H1 (cell line): ENCODE measurements around the gene KRT78. TPM values are rescaled to one million over a fixed set of nuclear protein-coding genes. Genes with fewer than 3 reads are reported as not detected.

Source experiments
- CTCF ChIA-PET: fragments of 300-600 bp; sonication (Branson Sonifier 250); formaldehyde crosslinking; loops from one replicate; lab custom pipeline; 2021; ENCODE audit not compliant: partially characterized antibody; lab: Charles Lee
- POLR2A ChIA-PET: fragments of 300-600 bp; sonication (Branson Sonifier 250); formaldehyde crosslinking; loops from one replicate; lab custom pipeline; 2021; ENCODE audit warnings: inconsistent platforms; ENCODE audit not compliant: partially characterized antibody; lab: Charles Lee
- DNase-seq, 2 experiments: peaks; one replicate each; pipeline versions ENCODE4 v3.0.0 to v3.0.0-alpha.2; 2010 to 2022; ENCODE audit warnings: low spot score in 2 of 2, low read depth in 1 of 2, mixed read lengths in 1 of 2
- FAIRE-seq: peaks from 2 replicates; lab custom pipeline; 2011; peaks lifted over from hg19 to GRCh38; lab: Jason Lieb, UNC
- H2AFZ ChIP-seq: 2 replicates; pipeline ENCODE4 v1.8.1; 2012; ENCODE audit warnings: low read length, inconsistent platforms
- H2AK5ac ChIP-seq: 2 replicates; pipeline ENCODE4 v1.6.1; 2013; ENCODE audit warnings: low read depth, low read length
- H2BK120ac ChIP-seq: replicated peaks from 2 replicates; pipeline ENCODE3; 2013; ENCODE audit warnings: low read depth, low read length, inconsistent platforms
- H2BK12ac ChIP-seq: 2 replicates; pipeline ENCODE4 v1.6.1; 2013; ENCODE audit warnings: low read depth, low read length
- H2BK15ac ChIP-seq: 2 replicates; pipeline ENCODE4 v1.6.1; 2013; ENCODE audit warnings: low read length
- H2BK20ac ChIP-seq: 2 replicates; pipeline ENCODE4 v1.6.1; 2013; ENCODE audit warnings: low read length
- H2BK5ac ChIP-seq: 2 replicates; pipeline ENCODE4 v1.6.1; 2013; ENCODE audit warnings: low read depth, low read length
- H3K14ac ChIP-seq: 2 replicates; pipeline ENCODE4 v1.6.1; 2013; ENCODE audit warnings: inconsistent platforms; ENCODE audit not compliant: insufficient read length
- H3K18ac ChIP-seq: 2 replicates; pipeline ENCODE4 v1.6.1; 2013; ENCODE audit warnings: low read length; ENCODE audit errors: extremely low read depth
- H3K23ac ChIP-seq: 2 replicates; pipeline ENCODE4 v1.6.1; 2013; ENCODE audit warnings: inconsistent platforms; ENCODE audit not compliant: insufficient read length
- H3K23me2 ChIP-seq: 2 replicates; pipeline ENCODE4 v1.6.1; 2013; ENCODE audit warnings: low read depth, low read length
- H3K27ac ChIP-seq: 2 replicates; pipeline ENCODE4 v1.6.1; 2011; ENCODE audit warnings: low read depth, low read length, inconsistent platforms
- H3K27me3 ChIP-seq, 4 experiments: replicated peaks in 1 of 4; 1 replicate in 1 of 4; 2 replicates in 3 of 4; pipeline versions ENCODE4 v1.6.1 to v1.8.1; 2011 to 2013; ENCODE audit warnings: low read length in 3 of 4, mild to moderate bottlenecking in 3 of 4, inconsistent platforms in 2 of 4, mixed read lengths in 2 of 4, moderate library complexity in 1 of 4; ENCODE audit not compliant: control insufficient read depth in 3 of 4, insufficient read depth in 3 of 4; ENCODE audit errors: extremely low read depth in 1 of 4
- H3K36me3 ChIP-seq, 4 experiments: 2 replicates each; pipeline versions ENCODE4 v1.6.1 to v1.8.1; 2011 to 2013; ENCODE audit warnings: mild to moderate bottlenecking in 4 of 4, low read length in 3 of 4, moderate library complexity in 2 of 4, control low read depth in 1 of 4, inconsistent platforms in 1 of 4; ENCODE audit not compliant: insufficient read depth in 4 of 4, control insufficient read depth in 2 of 4
- H3K4ac ChIP-seq: replicated peaks from 2 replicates; pipeline ENCODE3; 2013; ENCODE audit warnings: low read length, low read depth, mixed read lengths, inconsistent platforms; ENCODE audit not compliant: insufficient read length
- H3K4me1 ChIP-seq, 4 experiments: replicated peaks in 1 of 4; 1 replicate in 1 of 4; 2 replicates in 3 of 4; pipeline versions ENCODE4 v1.6.1 to v1.8.1; 2011 to 2013; ENCODE audit warnings: low read length in 3 of 4, inconsistent platforms in 2 of 4, mixed read lengths in 1 of 4; ENCODE audit not compliant: insufficient read depth in 4 of 4, control insufficient read depth in 3 of 4
- H3K4me2 ChIP-seq, 2 experiments: 2 replicates each; pipeline versions ENCODE4 v1.6.1 to v1.8.1; 2011 to 2013; ENCODE audit warnings: low read depth in 2 of 2, low read length in 2 of 2, control low read depth in 1 of 2, inconsistent platforms in 1 of 2, mild to moderate bottlenecking in 1 of 2; ENCODE audit not compliant: insufficient read depth in 1 of 2
- H3K4me3 ChIP-seq, 4 experiments: fragments of 200-600, 300-600 bp in 1 of 4; sonication (generic), shearing (Covaris generic), sonication (Bioruptor Twin) in 1 of 4; 2 replicates each; pipeline versions ENCODE4 v1.5.1 to v1.8.1; 2011 to 2016; ENCODE audit warnings: low read length in 4 of 4, low read depth in 3 of 4, control low read depth in 2 of 4, inconsistent platforms in 2 of 4, mild to moderate bottlenecking in 2 of 4, mixed read lengths in 1 of 4, moderate library complexity in 1 of 4; ENCODE audit not compliant: insufficient read depth in 2 of 4; ENCODE audit errors: extremely low read depth in 1 of 4
- H3K56ac ChIP-seq: replicated peaks from 2 replicates; pipeline ENCODE3; 2013; ENCODE audit warnings: low read depth, mild to moderate bottlenecking, mixed read lengths, low read length, inconsistent platforms; ENCODE audit not compliant: insufficient read length
- H3K79me1 ChIP-seq: 2 replicates; pipeline ENCODE4 v1.6.1; 2013; ENCODE audit warnings: low read depth, low read length, control low read depth
- H3K79me2 ChIP-seq, 2 experiments: 2 replicates each; pipeline versions ENCODE4 v1.6.1 to v1.8.1; 2012 to 2013; ENCODE audit warnings: low read length in 2 of 2, mild to moderate bottlenecking in 2 of 2, inconsistent platforms in 1 of 2; ENCODE audit not compliant: insufficient read depth in 2 of 2, control insufficient read depth in 1 of 2
- H3K9ac ChIP-seq, 4 experiments: replicated peaks in 1 of 4; 1 replicate in 1 of 4; 2 replicates in 3 of 4; pipeline versions ENCODE4 v1.6.1 to v1.8.1; 2011 to 2013; ENCODE audit warnings: low read depth in 3 of 4, low read length in 3 of 4, control low read depth in 2 of 4, mild to moderate bottlenecking in 2 of 4, moderate library complexity in 2 of 4, inconsistent platforms in 1 of 4; ENCODE audit errors: extremely low read depth in 1 of 4
- H3K9me3 ChIP-seq, 2 experiments: 2 replicates each; pipeline versions ENCODE4 v1.6.1 to v1.8.1; 2012 to 2013; ENCODE audit warnings: mild to moderate bottlenecking in 2 of 2, moderate library complexity in 2 of 2, control low read depth in 1 of 2, inconsistent platforms in 1 of 2, low read depth in 1 of 2, low read length in 1 of 2, mixed read lengths in 1 of 2; ENCODE audit not compliant: insufficient read depth in 2 of 2
- H4K20me1 ChIP-seq, 2 experiments: replicated peaks in 1 of 2; 2 replicates each; pipeline versions ENCODE3 to v1.8.1; 2011 to 2013; ENCODE audit warnings: inconsistent platforms in 2 of 2, low read length in 2 of 2, mild to moderate bottlenecking in 1 of 2; ENCODE audit not compliant: insufficient read depth in 2 of 2, control insufficient read depth in 1 of 2
- H4K5ac ChIP-seq: 2 replicates; pipeline ENCODE4 v1.6.1; 2013; ENCODE audit warnings: low read length, low read depth, mixed read lengths, inconsistent platforms; ENCODE audit not compliant: insufficient read length
- H4K8ac ChIP-seq: 2 replicates; pipeline ENCODE4 v1.8.0; 2013; ENCODE audit warnings: mild to moderate bottlenecking, moderate library complexity, low read length, inconsistent platforms; ENCODE audit not compliant: insufficient read depth; ENCODE audit errors: extremely low read depth
- H4K91ac ChIP-seq: replicated peaks from 2 replicates; pipeline ENCODE3; 2013; ENCODE audit warnings: low read length, mixed read lengths, inconsistent platforms; ENCODE audit not compliant: insufficient read length
- E2F6 ChIP-seq: IDR thresholded peaks from 2 replicates; pipeline ENCODE4 v1.6.1; 2012; ENCODE audit warnings: inconsistent platforms
- RAD21 ChIP-seq, 2 experiments: IDR thresholded peaks in 1 of 2; conservative IDR thresholded peaks in 1 of 2; 2 replicates each; pipeline ENCODE4 v1.6.1; 2011; ENCODE audit warnings: low read depth in 2 of 2, low read length in 2 of 2, improper control_type of control experiment in 1 of 2, inconsistent platforms in 1 of 2, mild to moderate bottlenecking in 1 of 2, moderate library complexity in 1 of 2
- ZNF274 ChIP-seq: IDR thresholded peaks from 2 replicates; pipeline ENCODE4 v1.7.0; 2012; ENCODE audit warnings: low read length, borderline replicate concordance; ENCODE audit errors: extremely low read depth
- WGBS, 2 experiments: shearing (Covaris generic) in 1 of 2; methylation state at CpG; one replicate each; pipeline versions ENCODE4 v1.1.6 to v1.1.7; 2013 to 2015; ENCODE audit warnings: low lambda C conversion rate in 2 of 2, mixed read lengths in 2 of 2, inconsistent platforms in 1 of 2, low coverage in 1 of 2, missing lambda C conversion rate in 1 of 2; ENCODE audit not compliant: insufficient replicate concordance in 2 of 2, insufficient coverage in 1 of 2, insufficient read length in 1 of 2; ENCODE audit errors: extremely low coverage in 1 of 2, missing lambda C conversion rate in 1 of 2; 5-methylcytosine and 5-hydroxymethylcytosine counted together
- polyA plus RNA-seq, 7 experiments: library from polyadenylated mRNA; depleted of rRNA in 3 of 7; stranded (reverse) in 5 of 7; unstranded in 2 of 7; fragments of >200 nt in 5 of 7; fragments of 200-250 nt in 2 of 7; gene quantifications; 1 replicate in 5 of 7; 2 replicates in 1 of 7; 4 replicates in 1 of 7; pipeline versions ENCODE4 v1.2.1 to v1.2.3, GENCODE V29; 2011 to 2013; ENCODE audit warnings: missing spikeins in 2 of 7, mixed read lengths in 2 of 7
- total RNA-seq: library from RNA; stranded (reverse); fragmentation: NEBNext Ultra II Directional; extraction: Animal tissue kit (Norgen Biotek cat#: 25700); gene quantifications from 2 replicates; pipeline ENCODE4 v1.2.1, GENCODE V29; 2021

Gene KRT78
- total and polyA plus RNA-seq, 2 of the 8 experiments (the other 6 are each of a cell fraction or from before 2014, with no cell fraction given) = not detected

GRCh38 chr12:52861511-52861910, 12.7 kb upstream of the KRT78 start:
- no peak overlapping the region for H3K18ac ChIP-seq
- no peak overlapping the region for H4K91ac ChIP-seq
- H2BK12ac ChIP-seq = no peak overlapping the region
- H2BK5ac ChIP-seq = no peak overlapping the region
- no peak overlapping the region for H4K5ac ChIP-seq
- FAIRE-seq (no peak), DNase-seq (no peak)
- H3K14ac ChIP-seq = no peak overlapping the region
- H3K4ac ChIP-seq = no peak overlapping the region
- H4K20me1 ChIP-seq = no peaks in the 10 kb centered on the region
- no peak overlapping the region for H3K4me2 ChIP-seq
- H3K36me3 ChIP-seq = no peaks in the 10 kb centered on the region
- H3K9me3 ChIP-seq = no peaks in the 10 kb centered on the region
- no peak overlapping the region for H2BK120ac ChIP-seq
- no peak overlapping the region for H3K4me3 ChIP-seq
- no peaks in the 10 kb centered on the region for H3K27me3 ChIP-seq
- H2BK20ac ChIP-seq = no peak overlapping the region
- H3K56ac ChIP-seq = no peak overlapping the region
- H4K8ac ChIP-seq = no peak overlapping the region
- ChIA-PET CTCF (interaction anchor here (0.7 to 1.9 kb wide), 9 partner anchors 9 to 279 kb away, joined by 3 to 6 read pairs (median 3); no protein-coding TSS in a partner anchor), POLR2A (no interaction called here)
- H2AK5ac ChIP-seq = no peak overlapping the region
- no peak overlapping the region for H3K27ac ChIP-seq
- no peaks in the 10 kb centered on the region for H3K23me2 ChIP-seq
- H2AFZ ChIP-seq = no peak overlapping the region
- H3K9ac ChIP-seq = no peak overlapping the region
- no peaks in the 10 kb centered on the region for H3K79me2 ChIP-seq
- H3K23ac ChIP-seq = no peak overlapping the region
- no peak for TF ChIP-seq ZNF274
- TF ChIP-seq RAD21 (IDR thresholded peaks at IDR 0.05 in 1 of 2, conservative IDR thresholded peaks at IDR 0.05 in 1 of 2; ENCODE audit: low read depth in 2 of 2, low read length in 2 of 2) = no peak
- TF ChIP-seq E2F6 = no peak
- H3K79me1 ChIP-seq = no peaks in the 10 kb centered on the region
- WGBS, 2 experiments = 86% methylated on average over 7 of the region's 7 CpGs; no CpG with 5 or more reads in 1 of the 2 experiments
- no peak overlapping the region for H2BK15ac ChIP-seq
- H3K4me1 ChIP-seq = peaks cover 0 to 2% (median 0%) of the 10 kb centered on the region in 4 experiments; a peak in 1 of 7 replicates
